ENCODE data around the gene TMEM179.
"Not testable (repeated sequence)": the region's sequence is repeated elsewhere in the genome, so short reads cannot be mapped to it uniquely, and the experiment has no call there.

Gene TMEM179

GRCh38 chr14:104636846-104637545 is 32.4 kb upstream of the TMEM179 start:
- DNase-seq, result not testable (repeated sequence)

GRCh38 chr14:104636131-104636530 is 31.6 kb upstream of the TMEM179 start:
- DNase-seq, result no peak

- no peak for DNase-seq
Measured at GRCh38 chr14:104635717-104636116, 31.1 kb upstream of the TMEM179 start.

- no peak for DNase-seq
Measured at GRCh38 chr14:104634886-104635570, 30.5 kb upstream of the TMEM179 start.

- no peak for DNase-seq
Measured at GRCh38 chr14:104634138-104634760, 29.7 kb upstream of the TMEM179 start.

- DNase-seq, result no peak
Measured at GRCh38 chr14:104633276-104634137, 28.9 kb upstream of the TMEM179 start.

- no peak for DNase-seq
Measured at GRCh38 chr14:104632781-104633180, 28.2 kb upstream of the TMEM179 start.

GRCh38 chr14:104624939-104625338 is 20.4 kb upstream of the TMEM179 start:
- no peak for DNase-seq

GRCh38 chr14:104614126-104614812 is 9.7 kb upstream of the TMEM179 start:
- DNase-seq, result no peak

GRCh38 chr14:104611881-104612280 is 7.3 kb upstream of the TMEM179 start:
- no peak for DNase-seq

- no peak for DNase-seq
Measured at GRCh38 chr14:104610749-104611310, 6.3 kb upstream of the TMEM179 start.

- no peak for DNase-seq
Measured at GRCh38 chr14:104609666-104610065, 5.1 kb upstream of the TMEM179 start.

GRCh38 chr14:104603711-104604401 is 716 bp downstream of the TMEM179 start:
- DNase-seq, result no peak

- no peak for DNase-seq
Measured at GRCh38 chr14:104602933-104603325, 1.6 kb downstream of the TMEM179 start.

GRCh38 chr14:104602315-104602932 is 2.1 kb downstream of the TMEM179 start:
- no peak for DNase-seq

GRCh38 chr14:104601786-104602185 is 2.8 kb downstream of the TMEM179 start:
- no peak for DNase-seq

- no peak for DNase-seq
Measured at GRCh38 chr14:104600805-104601204, 3.8 kb downstream of the TMEM179 start.

- no peak for DNase-seq
Measured at GRCh38 chr14:104600141-104600643, 4.4 kb downstream of the TMEM179 start.

- DNase-seq, result no peak
Measured at GRCh38 chr14:104599446-104599845, 5.1 kb downstream of the TMEM179 start.

- no peak for DNase-seq
Measured at GRCh38 chr14:104598910-104599273, 5.7 kb downstream of the TMEM179 start.

Measured in NCI-H2107 (cell line).